ENCODE data around the gene GALNT9. TPM values are rescaled to one million over a fixed set of nuclear protein-coding genes. Genes with fewer than 3 reads are reported as not detected.

Gene GALNT9
- total RNA-seq, 1 experiment from 2014 or later: 0.54 TPM

DNA sequence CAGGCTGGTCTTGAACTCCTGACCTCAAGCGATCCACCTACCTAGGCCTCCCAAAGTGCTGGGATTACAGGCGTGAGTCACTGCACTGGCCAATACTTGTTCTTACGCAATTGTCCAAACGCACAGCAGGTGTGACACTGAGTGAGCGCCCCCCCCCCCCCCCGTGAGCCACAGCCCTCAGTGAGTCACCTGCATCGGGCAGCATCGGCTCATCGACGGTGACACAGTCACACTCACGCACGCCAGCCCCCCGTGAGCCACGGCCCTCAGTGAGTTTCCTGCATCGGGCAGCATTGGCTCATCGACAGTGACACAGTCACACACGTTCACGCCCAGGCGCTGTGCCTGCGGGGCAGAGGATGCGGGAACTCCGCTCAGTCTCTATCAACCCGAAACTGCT is 42.5 kb downstream of the GALNT9 start:
- peaks cover under 1% of the 10 kb centered on the region for H3K9me3 Mint-ChIP-seq (ENCODE audit: low read depth, unreplicated experiment)
- CTCF ChIA-PET: no interaction called here
- no TSS peak for BruUV-seq (replicated peaks)
- H3K4me1 Mint-ChIP-seq (ENCODE audit: low read depth, unreplicated experiment): peaks cover 54% of the 10 kb centered on the region
- TF ChIP-seq, protein P1, sequence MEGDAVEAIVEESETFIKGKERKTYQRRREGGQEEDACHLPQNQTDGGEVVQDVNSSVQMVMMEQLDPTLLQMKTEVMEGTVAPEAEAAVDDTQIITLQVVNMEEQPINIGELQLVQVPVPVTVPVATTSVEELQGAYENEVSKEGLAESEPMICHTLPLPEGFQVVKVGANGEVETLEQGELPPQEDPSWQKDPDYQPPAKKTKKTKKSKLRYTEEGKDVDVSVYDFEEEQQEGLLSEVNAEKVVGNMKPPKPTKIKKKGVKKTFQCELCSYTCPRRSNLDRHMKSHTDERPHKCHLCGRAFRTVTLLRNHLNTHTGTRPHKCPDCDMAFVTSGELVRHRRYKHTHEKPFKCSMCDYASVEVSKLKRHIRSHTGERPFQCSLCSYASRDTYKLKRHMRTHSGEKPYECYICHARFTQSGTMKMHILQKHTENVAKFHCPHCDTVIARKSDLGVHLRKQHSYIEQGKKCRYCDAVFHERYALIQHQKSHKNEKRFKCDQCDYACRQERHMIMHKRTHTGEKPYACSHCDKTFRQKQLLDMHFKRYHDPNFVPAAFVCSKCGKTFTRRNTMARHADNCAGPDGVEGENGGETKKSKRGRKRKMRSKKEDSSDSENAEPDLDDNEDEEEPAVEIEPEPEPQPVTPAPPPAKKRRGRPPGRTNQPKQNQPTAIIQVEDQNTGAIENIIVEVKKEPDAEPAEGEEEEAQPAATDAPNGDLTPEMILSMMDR (IDR thresholded peaks at IDR 0.05; ENCODE audit: unreplicated experiment): no peak
- intact Hi-C loops (cut with micrococcal nuclease; ENCODE audit: unreplicated experiment): no loop called here
- DNase-seq: peak; percentile 83
- H3K36me3 Mint-ChIP-seq (ENCODE audit: insufficient read depth, unreplicated experiment): peaks cover 40% of the 10 kb centered on the region
- no peaks in the 10 kb centered on the region for H3K27me3 Mint-ChIP-seq (ENCODE audit: unreplicated experiment)
- H3K4me3 Mint-ChIP-seq (ENCODE audit: low read depth, unreplicated experiment): peak overlapping the region; percentile 41
- peak overlapping the region; percentile 90 for H3K27ac Mint-ChIP-seq (ENCODE audit: unreplicated experiment)

DNA sequence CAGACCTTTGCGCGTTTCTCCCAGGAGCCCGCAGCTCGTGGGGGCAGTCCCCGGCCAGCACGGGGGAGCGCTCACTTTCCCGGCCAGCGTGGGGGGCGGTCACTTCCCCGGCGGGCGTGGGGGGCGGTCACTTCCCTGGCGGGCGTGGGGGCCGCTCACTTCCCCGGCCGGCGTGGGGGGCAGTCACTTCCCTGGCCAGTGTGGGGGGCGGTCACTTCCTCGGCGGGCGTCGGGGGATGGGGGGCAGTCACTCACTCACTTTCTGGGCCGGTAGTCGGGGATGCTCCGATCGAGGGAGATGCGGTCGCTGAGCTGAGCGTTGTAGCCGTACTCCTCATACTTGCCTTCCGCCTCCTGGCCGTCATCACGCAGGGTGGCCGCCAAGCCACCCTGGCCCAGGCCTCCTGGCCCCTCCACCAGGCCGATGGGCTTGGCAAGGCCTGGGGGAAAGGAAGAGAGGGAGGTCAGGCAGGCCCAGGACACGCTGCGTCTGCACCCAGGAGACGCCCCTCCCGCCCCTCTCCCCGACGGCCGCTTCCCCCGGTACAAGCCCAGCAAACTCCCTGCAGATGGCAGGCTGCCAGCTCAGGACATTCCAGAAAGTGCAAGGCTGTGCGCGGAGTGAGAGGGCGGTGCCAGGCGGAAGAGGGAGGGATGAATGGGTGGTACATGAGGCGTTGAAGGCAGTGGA is 43.3 kb downstream of the GALNT9 start:
- no peaks in the 10 kb centered on the region for H3K9me3 Mint-ChIP-seq (ENCODE audit: low read depth, unreplicated experiment)
- peaks cover 54% of the 10 kb centered on the region for H3K4me1 Mint-ChIP-seq (ENCODE audit: low read depth, unreplicated experiment)
- peak; percentile 78 for DNase-seq
- peak overlapping the region; percentile 41 for H3K4me3 Mint-ChIP-seq (ENCODE audit: low read depth, unreplicated experiment)
- no TSS peak for BruUV-seq (replicated peaks)
- no peaks in the 10 kb centered on the region for H3K27me3 Mint-ChIP-seq (ENCODE audit: unreplicated experiment)
- TF ChIP-seq, protein P1 (IDR thresholded peaks at IDR 0.05; ENCODE audit: unreplicated experiment): no peak
- peak overlapping the region; percentile 90 for H3K27ac Mint-ChIP-seq (ENCODE audit: unreplicated experiment)
- H3K36me3 Mint-ChIP-seq (ENCODE audit: insufficient read depth, unreplicated experiment): peaks cover 36% of the 10 kb centered on the region
- CTCF ChIA-PET: interaction anchor here (0.7 to 1.9 kb wide), 2 partner anchors 79 to 124 kb away, joined by 7 read pairs; no protein-coding TSS in a partner anchor
- intact Hi-C loops (cut with micrococcal nuclease; ENCODE audit: unreplicated experiment): no loop called here

DNA sequence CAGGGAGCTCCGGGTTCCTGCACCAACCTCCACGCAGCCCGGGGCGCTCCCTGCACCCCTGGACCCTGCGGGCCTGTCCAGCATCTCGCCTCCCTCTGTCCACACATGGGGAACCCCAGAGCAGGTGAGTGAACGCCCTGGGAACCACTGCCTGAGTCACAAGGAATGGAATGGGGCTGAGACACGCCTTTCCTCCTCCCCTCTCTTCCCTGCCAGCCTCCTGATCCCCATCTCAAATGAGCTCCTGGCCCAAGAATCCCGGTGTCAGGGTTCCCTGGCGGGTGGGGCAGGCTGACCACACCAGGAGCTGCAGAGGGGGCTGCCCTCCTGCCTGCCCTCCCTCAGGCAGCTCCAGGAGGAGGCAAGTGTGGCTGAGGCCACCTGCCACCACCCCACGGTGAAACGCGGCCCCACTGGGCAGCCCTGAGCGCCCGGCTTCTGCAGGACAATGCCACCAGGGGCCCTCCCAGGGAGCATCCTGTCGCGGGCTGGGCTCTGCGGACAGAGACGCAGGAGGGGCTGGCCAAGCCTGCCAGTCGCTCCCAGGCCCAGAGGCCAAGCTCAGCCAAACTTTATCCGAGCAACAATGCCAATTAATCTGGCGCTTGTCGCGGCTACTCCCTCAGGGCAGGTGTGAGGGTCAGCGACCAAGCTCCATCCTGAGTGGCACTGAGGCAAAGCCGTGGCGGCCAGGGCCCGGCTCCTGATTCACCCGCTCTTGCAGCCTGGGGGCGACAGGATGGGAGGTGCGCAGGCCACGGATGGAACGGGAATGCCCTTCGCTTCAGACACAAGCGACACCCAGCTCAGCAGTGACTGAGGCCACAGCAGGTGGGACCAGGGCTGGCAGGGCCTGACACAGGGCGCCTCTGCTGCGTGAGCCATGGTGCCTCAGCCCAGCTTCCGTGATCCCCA is 44.3 kb downstream of the GALNT9 start:
- Mint-ChIP-seq H3K27ac (ENCODE audit: unreplicated experiment) (peak overlapping the region; percentile 22), H3K9me3 (ENCODE audit: low read depth, unreplicated experiment) (no peaks in the 10 kb centered on the region), H3K4me3 (ENCODE audit: low read depth, unreplicated experiment) (peak overlapping the region; percentile 41), H3K4me1 (ENCODE audit: low read depth, unreplicated experiment) (peaks cover 54% of the 10 kb centered on the region), H3K36me3 (ENCODE audit: insufficient read depth, unreplicated experiment) (peaks cover 36% of the 10 kb centered on the region), H3K27me3 (ENCODE audit: unreplicated experiment) (peaks cover 7% of the 10 kb centered on the region)
- BruUV-seq (replicated peaks): TSS peak; percentile 50
- intact Hi-C loops (cut with micrococcal nuclease; ENCODE audit: unreplicated experiment): no loop called here
- CTCF ChIA-PET: interaction anchor here (0.9 to 1.9 kb wide), 7 partner anchors 9 to 232 kb away, joined by 3 to 8 read pairs (median 5); no protein-coding TSS in a partner anchor
- peak; percentile 87 for DNase-seq
- TF ChIP-seq, protein P1 (IDR thresholded peaks at IDR 0.05; ENCODE audit: unreplicated experiment): no peak

DNA sequence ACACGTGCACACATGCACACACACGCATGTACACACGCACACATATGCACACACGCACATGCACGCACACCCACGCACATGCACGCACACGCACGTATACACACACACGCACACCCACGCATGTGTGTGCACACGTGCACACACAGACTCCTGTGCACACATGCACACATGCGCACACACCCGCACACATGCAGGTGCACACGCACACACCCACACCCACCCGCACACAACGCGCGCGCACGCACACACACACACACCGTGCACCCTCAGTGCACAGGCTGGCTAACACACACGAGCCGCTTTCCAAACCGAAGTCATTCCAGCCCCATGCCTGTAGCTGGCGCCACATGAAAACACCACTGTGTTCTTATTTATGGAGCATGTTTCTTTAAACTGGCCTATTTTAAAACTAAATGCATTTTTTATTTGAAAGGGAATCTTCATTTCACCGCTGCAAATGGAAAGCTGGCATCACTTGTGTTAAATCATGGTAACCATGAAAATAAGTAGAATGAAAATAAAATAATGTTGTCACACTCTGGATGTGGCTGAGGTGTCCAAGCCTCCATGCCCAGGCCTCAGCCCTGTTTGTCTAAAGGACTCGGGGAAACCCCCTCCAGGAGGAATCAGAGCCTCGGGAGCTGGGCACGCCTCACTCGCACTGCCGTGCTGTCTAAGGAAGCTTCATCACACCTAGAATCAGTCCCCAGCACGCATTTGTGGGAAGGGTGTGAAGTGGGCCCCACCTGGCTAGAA is 45.1 kb downstream of the GALNT9 start:
- Mint-ChIP-seq H3K9me3 (ENCODE audit: low read depth, unreplicated experiment) (no peaks in the 10 kb centered on the region), H3K27me3 (ENCODE audit: unreplicated experiment) (peaks cover 15% of the 10 kb centered on the region), H3K4me1 (ENCODE audit: low read depth, unreplicated experiment) (peaks cover 52% of the 10 kb centered on the region), H3K4me3 (ENCODE audit: low read depth, unreplicated experiment) (peak overlapping the region; percentile 41), H3K36me3 (ENCODE audit: insufficient read depth, unreplicated experiment) (peaks cover 36% of the 10 kb centered on the region), H3K27ac (ENCODE audit: unreplicated experiment) (peak overlapping the region; percentile 22)
- DNase-seq: peak; percentile 76
- TF ChIP-seq, protein P1 (IDR thresholded peaks at IDR 0.05; ENCODE audit: unreplicated experiment): no peak
- BruUV-seq (replicated peaks): TSS peak; percentile 69
- intact Hi-C loops (cut with micrococcal nuclease; ENCODE audit: unreplicated experiment): no loop called here
- CTCF ChIA-PET: interaction anchor here (0.5 to 1.9 kb wide), 7 partner anchors 10 to 233 kb away, joined by 3 to 8 read pairs (median 5); no protein-coding TSS in a partner anchor

Data from Calu3 (cell line).